Suprapubic skin (tissue), 4 donors: ENCODE results near the gene NUP37. TPM values are rescaled to one million over a fixed set of nuclear protein-coding genes. Genes with fewer than 3 reads are reported as not detected.
"Not testable (repeated sequence)": the region's sequence is repeated elsewhere in the genome, so short reads cannot be mapped to it uniquely, and the experiment has no call there.

Experiments used
- DNase-seq, 2 donors: peaks; one replicate each; pipeline ENCODE4 v3.0.0-alpha.2; 2019; ENCODE audit warnings: low spot score in 2 of 2
- H3K27ac ChIP-seq: fragments of 200-600 bp; sonication (generic); one replicate; pipeline ENCODE4 v1.5.1; 2019
- H3K27me3 ChIP-seq: fragments of 200-600 bp; sonication (generic); one replicate; pipeline ENCODE4 v1.5.1; 2019
- H3K36me3 ChIP-seq: fragments of 200-600 bp; sonication (generic); one replicate; pipeline ENCODE4 v1.5.1; 2019
- H3K4me1 ChIP-seq: fragments of 200-600 bp; sonication (generic); one replicate; pipeline ENCODE4 v1.5.1; 2019
- H3K4me3 ChIP-seq: fragments of 200-600 bp; sonication (generic); one replicate; pipeline ENCODE4 v1.5.1; 2019; ENCODE audit warnings: mild to moderate bottlenecking
- H3K9me3 ChIP-seq: fragments of 200-600 bp; sonication (generic); one replicate; pipeline ENCODE4 v1.5.1; 2019
- CTCF ChIP-seq, 2 donors: fragments of 200-600 bp in 1 of 2; fragments of 450-650 bp in 1 of 2; sonication (generic) in 1 of 2; IDR thresholded peaks; one replicate each; pipeline ENCODE4 v1.5.1; 2016 to 2019; ENCODE audit warnings: antibody characterized with exemption in 2 of 2, mild to moderate bottlenecking in 1 of 2, moderate library complexity in 1 of 2
- EP300 ChIP-seq: sonication (generic); formaldehyde crosslinking; IDR thresholded peaks from one replicate; pipeline ENCODE4 v1.6.1; 2017; ENCODE audit warnings: antibody characterized with exemption
- POLR2A ChIP-seq, 2 donors: fragments of 450-650 bp; IDR thresholded peaks; one replicate each; pipeline ENCODE4 v1.6.1; 2017; ENCODE audit warnings: antibody characterized with exemption in 2 of 2, mild to moderate bottlenecking in 2 of 2, moderate library complexity in 2 of 2
- POLR2AphosphoS5 ChIP-seq, 3 donors: sonication (generic); formaldehyde crosslinking; IDR thresholded peaks; one replicate each; pipeline ENCODE4 v1.6.1; 2017; ENCODE audit warnings: antibody characterized with exemption in 3 of 3
- WGBS: methylation state at CpG from one replicate; pipeline ENCODE4 v1.1.5; 2018; 5-methylcytosine and 5-hydroxymethylcytosine counted together
- total RNA-seq, 4 donors: library from RNA; depleted of rRNA; stranded (reverse); fragments of >200 nt; gene quantifications; one replicate each; pipeline ENCODE4 v1.1.0, GENCODE V29; 2016

NUP37 gene
- total RNA-seq: 10 to 100 TPM; 13.8 to 22.1 (median 19.1) TPM

- Histone ChIP-seq H3K4me3 (peak within 1 kb of the TSS; percentile 69), H3K27ac (peak within 1 kb of the TSS; percentile 69), H3K4me1 (peaks cover 19% of the 10 kb centered on the region), H3K27me3 (no peaks in the 10 kb centered on the region), H3K36me3 (peaks cover 15% of the 10 kb centered on the region), H3K9me3 (no peaks in the 10 kb centered on the region)
- DNase-seq: peak; percentile 91 to 94
- 1% methylated on average over 31 of the region's 62 CpGs for WGBS
- TF ChIP-seq CTCF (IDR thresholded peaks at IDR 0.05): peak; percentile 6 to 12
- TF ChIP-seq EP300: no peak
- TF ChIP-seq POLR2AphosphoS5 (IDR thresholded peaks at IDR 0.05): peak; percentile 7 to 79 (median 67)
- TF ChIP-seq POLR2A (IDR thresholded peaks at IDR 0.05): peak in 1 of 2 donors; percentile 55
Observed at GRCh38 chr12:102119674-102120563, at the start of gene NUP37, which contains the start of gene PARPBP. NUP37 (minus strand) TSS chr12:102120114; CDS start chr12:102118518, 1,596 bp downstream. PARPBP (plus strand) TSS chr12:102120183; CDS start chr12:102123889, 3,706 bp downstream.

- TF ChIP-seq CTCF (IDR thresholded peaks at IDR 0.05): no peak
- TF ChIP-seq POLR2A (IDR thresholded peaks at IDR 0.05): no peak
- TF ChIP-seq EP300: no peak
- TF ChIP-seq POLR2AphosphoS5 (IDR thresholded peaks at IDR 0.05): no peak
- H3K27ac ChIP-seq: no peak overlapping the region
- no peak overlapping the region for H3K4me3 ChIP-seq
- H3K27me3 ChIP-seq: no peaks in the 10 kb centered on the region
- no peaks in the 10 kb centered on the region for H3K9me3 ChIP-seq
- DNase-seq: no peak
- H3K4me1 ChIP-seq: no peaks in the 10 kb centered on the region
- H3K36me3 ChIP-seq: no peaks in the 10 kb centered on the region
Observed at GRCh38 chr12:102167821-102168604, 48.1 kb upstream of the NUP37 start.

GRCh38 chr12:102163383-102163782 is 43.5 kb upstream of the NUP37 start:
- Histone ChIP-seq H3K4me3 (no peak overlapping the region), H3K36me3 (no peaks in the 10 kb centered on the region), H3K27me3 (no peaks in the 10 kb centered on the region), H3K27ac (no peak overlapping the region), H3K4me1 (no peaks in the 10 kb centered on the region), H3K9me3 (no peaks in the 10 kb centered on the region)
- DNase-seq: no peak
- TF ChIP-seq POLR2A (IDR thresholded peaks at IDR 0.05) (no peak), EP300 (no peak), POLR2AphosphoS5 (IDR thresholded peaks at IDR 0.05) (no peak), CTCF (IDR thresholded peaks at IDR 0.05) (no peak)
- WGBS: 100% methylated on average over 1 of the region's 1 CpG

- H3K27me3 ChIP-seq, H3K9me3 ChIP-seq, H3K36me3 ChIP-seq, H3K27ac ChIP-seq, H3K4me3 ChIP-seq, H3K4me1 ChIP-seq, DNase-seq: not testable (repeated sequence)
- WGBS: 90% methylated on average over 3 of the region's 3 CpGs
Observed at GRCh38 chr12:102155206-102155605, 35.3 kb upstream of the NUP37 start.

- H3K36me3 ChIP-seq, H3K9me3 ChIP-seq, H3K4me1 ChIP-seq, H3K27me3 ChIP-seq, H3K27ac ChIP-seq, DNase-seq, H3K4me3 ChIP-seq: not testable (repeated sequence)
- 99% methylated on average over 4 of the region's 4 CpGs for WGBS
Observed at GRCh38 chr12:102147062-102147587, 27.2 kb upstream of the NUP37 start.

- 88% methylated on average over 1 of the region's 1 CpG for WGBS
- H3K4me3 ChIP-seq: no peak overlapping the region
Observed at GRCh38 chr12:102144221-102144620, 24.3 kb upstream of the NUP37 start.

GRCh38 chr12:102142866-102143373 is 23.0 kb upstream of the NUP37 start:
- not testable (repeated sequence) for H3K9me3 ChIP-seq, H3K27ac ChIP-seq, H3K36me3 ChIP-seq, H3K4me3 ChIP-seq, DNase-seq, H3K4me1 ChIP-seq, H3K27me3 ChIP-seq
- 89% methylated on average over 9 of the region's 11 CpGs for WGBS

More at GRCh38 chr12:102144221-102144620, 24.3 kb upstream of the NUP37 start:
- TF ChIP-seq CTCF (IDR thresholded peaks at IDR 0.05) (no peak), POLR2AphosphoS5 (IDR thresholded peaks at IDR 0.05) (no peak), EP300 (no peak), POLR2A (IDR thresholded peaks at IDR 0.05) (no peak)
- Histone ChIP-seq H3K9me3 (no peaks in the 10 kb centered on the region), H3K27ac (no peak overlapping the region), H3K36me3 (no peaks in the 10 kb centered on the region), H3K27me3 (no peaks in the 10 kb centered on the region), H3K4me1 (no peaks in the 10 kb centered on the region)
- DNase-seq: no peak

- not testable (repeated sequence) for H3K27me3 ChIP-seq, H3K36me3 ChIP-seq, H3K4me3 ChIP-seq, DNase-seq, H3K4me1 ChIP-seq, H3K27ac ChIP-seq, H3K9me3 ChIP-seq
- WGBS: 96% methylated on average over 8 of the region's 8 CpGs
Observed at GRCh38 chr12:102137619-102138018, 17.7 kb upstream of the NUP37 start.
